IMR-90 (cell line): ENCODE results near the gene TEDC2. TPM values are rescaled to one million over a fixed set of nuclear protein-coding genes. Genes with fewer than 3 reads are reported as not detected.

Experiments used
- ATAC-seq: fragments of 200-7000 bp; cut with Tn5 transposase; 2 replicates; pipeline ENCODE4 v1.9.1; 2020; ENCODE audit warnings: low read depth, mild to moderate bottlenecking, moderate library complexity
- BruUV-seq: library from RNA; stranded (reverse); fragments of 400-500 nt; replicated peaks from 2 replicates; lab custom pipeline; 2021; lab: Mats Ljungman, UMichigan
- CTCF ChIA-PET: fragments of 300-600 bp; formaldehyde crosslinking; extraction: SDS; loops from one replicate; lab custom pipeline; 2021; ENCODE audit warnings: antibody characterized with exemption; lab: Yijun Ruan, JAX
- POLR2A ChIA-PET: fragments of 300-600 bp; sonication (Branson Sonifier 250); formaldehyde crosslinking; loops from one replicate; lab custom pipeline; 2022; ENCODE audit warnings: antibody characterized with exemption; ENCODE audit not compliant: unreplicated experiment; lab: Charles Lee
- DNase-seq: peaks from one replicate; pipeline ENCODE4 v3.0.0; 2013
- H2AFZ ChIP-seq: replicated peaks from 2 replicates; pipeline ENCODE3; 2013; ENCODE audit warnings: low read length, mild to moderate bottlenecking; ENCODE audit not compliant: poor library complexity
- H2AK5ac ChIP-seq: 2 replicates; pipeline ENCODE4 v1.6.1; 2013; ENCODE audit warnings: low read depth, low read length, inconsistent platforms
- H2AK9ac ChIP-seq: replicated peaks from 2 replicates; pipeline ENCODE3; 2013; ENCODE audit warnings: mild to moderate bottlenecking, low read depth, low read length, moderate library complexity; ENCODE audit not compliant: poor library complexity
- H2BK120ac ChIP-seq: 2 replicates; pipeline ENCODE4 v1.6.1; 2013; ENCODE audit warnings: low read depth, low read length, inconsistent platforms
- H2BK15ac ChIP-seq: 3 replicates; pipeline ENCODE4 v1.6.1; 2013; ENCODE audit warnings: low read depth, low read length, inconsistent platforms
- H2BK20ac ChIP-seq: 2 replicates; pipeline ENCODE4 v1.6.1; 2013; ENCODE audit warnings: low read depth, mild to moderate bottlenecking, inconsistent platforms, low read length, moderate library complexity
- H2BK5ac ChIP-seq: 2 replicates; pipeline ENCODE4 v1.6.1; 2013; ENCODE audit warnings: mild to moderate bottlenecking, low read depth, low read length, inconsistent platforms; ENCODE audit not compliant: poor library complexity, severe bottlenecking
- H3K14ac ChIP-seq: replicated peaks from 2 replicates; pipeline ENCODE4 v1.6.1; 2013; ENCODE audit warnings: low read depth, low read length, inconsistent platforms
- H3K18ac ChIP-seq: 2 replicates; pipeline ENCODE4 v1.6.1; 2013; ENCODE audit warnings: low read depth, low read length, control low read depth
- H3K23ac ChIP-seq: 2 replicates; pipeline ENCODE4 v1.6.1; 2013; ENCODE audit warnings: low read depth, low read length, inconsistent platforms
- H3K27ac ChIP-seq: 2 replicates; pipeline ENCODE4 v1.5.1; 2013; ENCODE audit warnings: mild to moderate bottlenecking, control low read depth, low read length; ENCODE audit not compliant: insufficient read depth
- H3K27me3 ChIP-seq: 2 replicates; pipeline ENCODE4 v1.6.1; 2013; ENCODE audit warnings: low read length; ENCODE audit not compliant: control insufficient read depth, insufficient read depth
- H3K36me3 ChIP-seq: 2 replicates; pipeline ENCODE4 v1.6.1; 2013; ENCODE audit warnings: low read length, mixed read lengths; ENCODE audit not compliant: control insufficient read depth, insufficient read depth
- H3K4ac ChIP-seq: 2 replicates; pipeline ENCODE4 v1.6.1; 2013; ENCODE audit warnings: low read depth, low read length, inconsistent platforms
- H3K4me1 ChIP-seq: 2 replicates; pipeline ENCODE4 v1.6.1; 2013; ENCODE audit warnings: low read length, mixed read lengths; ENCODE audit not compliant: control insufficient read depth, insufficient read depth
- H3K4me2 ChIP-seq: 2 replicates; pipeline ENCODE4 v1.6.1; 2013; ENCODE audit warnings: low read depth, mild to moderate bottlenecking, control low read depth, low read length, moderate library complexity
- H3K4me3 ChIP-seq: 2 replicates; pipeline ENCODE4 v1.5.1; 2013; ENCODE audit warnings: low read depth, mild to moderate bottlenecking, control low read depth, low read length, moderate library complexity; ENCODE audit not compliant: insufficient read depth
- H3K56ac ChIP-seq: 2 replicates; pipeline ENCODE4 v1.6.1; 2013; ENCODE audit warnings: low read length, inconsistent platforms; ENCODE audit not compliant: insufficient read depth; ENCODE audit errors: extremely low read depth
- H3K79me1 ChIP-seq, 2 experiments: 2 replicates each; pipeline ENCODE4 v1.6.1; 2013; ENCODE audit warnings: low read length in 2 of 2, inconsistent platforms in 1 of 2, low read depth in 1 of 2
- H3K9ac ChIP-seq: 2 replicates; pipeline ENCODE4 v1.6.1; 2013; ENCODE audit warnings: low read depth, low read length, control low read depth
- H3K9me1 ChIP-seq: 2 replicates; pipeline ENCODE4 v1.6.1; 2013; ENCODE audit warnings: low read length, inconsistent platforms; ENCODE audit not compliant: insufficient read depth
- H3K9me3 ChIP-seq: 2 replicates; pipeline ENCODE4 v1.6.1; 2013; ENCODE audit warnings: low read length; ENCODE audit not compliant: control insufficient read depth, insufficient read depth
- H4K20me1 ChIP-seq: 2 replicates; pipeline ENCODE4 v1.6.1; 2013; ENCODE audit warnings: low read length, inconsistent platforms; ENCODE audit not compliant: insufficient read depth
- H4K5ac ChIP-seq: 2 replicates; pipeline ENCODE4 v1.6.1; 2013; ENCODE audit warnings: mild to moderate bottlenecking, low read depth, low read length, control low read depth
- H4K8ac ChIP-seq, 2 experiments: 2 replicates each; pipeline ENCODE4 v1.6.1; 2013; ENCODE audit warnings: low read depth in 2 of 2, low read length in 2 of 2, control low read depth in 1 of 2, inconsistent platforms in 1 of 2
- H4K91ac ChIP-seq: 2 replicates; pipeline ENCODE4 v1.6.1; 2013; ENCODE audit warnings: low read depth, low read length, inconsistent platforms; ENCODE audit not compliant: insufficient read depth
- BHLHE40 ChIP-seq: fragments of 150-350 bp; IDR thresholded peaks from 2 replicates; pipeline ENCODE4 v1.6.1; 2016; ENCODE audit warnings: mild to moderate bottlenecking, low read depth, low read length
- CEBPB ChIP-seq: IDR thresholded peaks from 2 replicates; pipeline ENCODE4 v1.6.1; 2012; ENCODE audit warnings: low read depth, low read length, improper control_type of control experiment
- CHD1 ChIP-seq: IDR thresholded peaks from 2 replicates; pipeline ENCODE4 v1.6.1; 2012; ENCODE audit warnings: low read depth, low read length, improper control_type of control experiment
- ELK1 ChIP-seq: fragments of 150-350 bp; IDR thresholded peaks from 2 replicates; pipeline ENCODE4 v1.6.1; 2016; ENCODE audit warnings: low read depth, mild to moderate bottlenecking, low read length, moderate library complexity, borderline replicate concordance
- FOS ChIP-seq: fragments of 150-350 bp; IDR thresholded peaks from 2 replicates; pipeline ENCODE4 v1.6.1; 2016; ENCODE audit warnings: low read depth, low read length
- MAZ ChIP-seq: IDR thresholded peaks from 2 replicates; pipeline ENCODE4 v1.6.1; 2012; ENCODE audit warnings: low read depth, mild to moderate bottlenecking, low read length, improper control_type of control experiment, moderate library complexity, borderline replicate concordance
- MXI1 ChIP-seq: IDR thresholded peaks from 2 replicates; pipeline ENCODE4 v1.6.1; 2012; ENCODE audit warnings: low read depth, mild to moderate bottlenecking, low read length, moderate library complexity, borderline replicate concordance
- NFE2L2 ChIP-seq: fragments of 150-350 bp; IDR thresholded peaks from 2 replicates; pipeline ENCODE4 v1.6.1; 2016; ENCODE audit warnings: low read depth, mild to moderate bottlenecking, low read length
- POLR2A ChIP-seq: IDR thresholded peaks from 2 replicates; pipeline ENCODE4 v1.6.1; 2012; ENCODE audit warnings: mild to moderate bottlenecking, low read depth, low read length
- RAD21 ChIP-seq: IDR thresholded peaks from 2 replicates; pipeline ENCODE4 v1.6.1; 2012; ENCODE audit warnings: low read length, improper control_type of control experiment
- RCOR1 ChIP-seq: IDR thresholded peaks from 2 replicates; pipeline ENCODE4 v1.6.1; 2012; ENCODE audit warnings: mild to moderate bottlenecking, low read length, improper control_type of control experiment; ENCODE audit not compliant: insufficient replicate concordance
- SMC3 ChIP-seq: fragments of 150-350 bp; IDR thresholded peaks from 2 replicates; pipeline ENCODE4 v1.6.1; 2016; ENCODE audit warnings: low read depth, mild to moderate bottlenecking, antibody characterized with exemption, low read length, moderate library complexity
- WGBS, 2 experiments: methylation state at CpG; one replicate each; pipeline versions ENCODE4 v1.1.5 to v1.1.7; 2013; ENCODE audit warnings: missing lambda C conversion rate in 2 of 2; ENCODE audit not compliant: insufficient read length in 1 of 2; ENCODE audit errors: extremely low coverage in 2 of 2; 5-methylcytosine and 5-hydroxymethylcytosine counted together
- dilution Hi-C: fragments of 300-500 bp; cut with HindIII; formaldehyde crosslinking; loops from one replicate; pipeline ENCODE4 v1.14.3; 2018; ENCODE audit warnings: low sequenced_read_pairs; ENCODE audit not compliant: unreplicated experiment
- in situ Hi-C: fragments of 300-500 bp; cut with MboI; formaldehyde crosslinking; loops from 3 replicates; pipeline ENCODE4 v1.14.3; 2019; ENCODE audit warnings: low sequenced_read_pairs, inconsistent platforms, mixed read lengths
- intact Hi-C: fragments of 100-400 bp; cut with micrococcal nuclease; formaldehyde crosslinking; loops from 2 replicates; pipeline ENCODE4 v1.10.0; 2022
- polyA plus RNA-seq, 3 experiments: library from polyadenylated mRNA; depleted of rRNA; stranded (reverse); fragments of >200 nt; gene quantifications; 2 replicates each; pipeline ENCODE4 v1.2.3, GENCODE V29; 2012; ENCODE audit warnings: low replicate concordance in 1 of 3
- total RNA-seq: library from RNA; depleted of rRNA; stranded (reverse); fragments of >200 nt; gene quantifications from 2 replicates; pipeline ENCODE4 v1.2.3, GENCODE V29; 2012
- TF ChIP-seq, protein P1 (sequence below): fragments of 150-350 bp; IDR thresholded peaks from 2 replicates; pipeline ENCODE4 v1.6.1; 2017; ENCODE audit warnings: mild to moderate bottlenecking, antibody characterized with exemption, low read length, low read depth
- TF ChIP-seq, protein P2 (sequence below): conservative IDR thresholded peaks from 2 replicates; pipeline ENCODE4 v1.5.1; 2012; ENCODE audit warnings: mild to moderate bottlenecking, low read depth, low read length, improper control_type of control experiment

The TEDC2 gene
- total and polyA plus RNA-seq, 2 of the 4 experiments (the other 2 are of a cell fraction), result 3.6 to 7.3 TPM

DNA sequence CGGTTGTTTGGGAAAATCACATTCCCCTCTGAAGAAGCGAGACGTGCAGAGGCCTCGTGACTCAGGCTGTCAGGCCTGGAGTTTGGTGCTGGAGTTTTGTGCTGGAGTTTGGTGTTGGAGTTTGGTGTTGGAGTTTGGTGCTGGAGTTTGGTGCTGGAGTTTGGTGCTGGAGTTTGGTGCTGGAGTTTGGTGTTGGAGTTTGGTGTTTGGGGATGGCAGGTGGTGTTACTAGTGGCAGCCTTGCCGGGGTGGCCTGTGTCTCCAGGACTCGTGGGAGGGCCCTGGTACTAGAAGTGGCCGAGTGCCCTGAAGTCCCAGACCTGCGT is 27.6 kb downstream of the TEDC2 start:
- peak overlapping the region; percentile 35 for H2AK9ac ChIP-seq
- peaks cover 24% of the 10 kb centered on the region for H3K4me1 ChIP-seq
- H4K91ac ChIP-seq, result no peak overlapping the region
- H4K8ac ChIP-seq, result peak overlapping the region in 1 of 2 experiments; percentile 69; a peak in 1 of 4 replicates
- no peak overlapping the region for H2BK120ac ChIP-seq
- ChIA-PET POLR2A (no interaction called here), CTCF (no interaction called here)
- H2AK5ac ChIP-seq, result no peak overlapping the region
- no peak overlapping the region for H2BK5ac ChIP-seq
- no peak overlapping the region; the same call in 1 of the 2 replicates for H4K5ac ChIP-seq
- dilution Hi-C loops (no loop called here), intact Hi-C loops (no loop called here), in situ Hi-C loops (no loop called here)
- no peak overlapping the region for H3K4ac ChIP-seq
- peak overlapping the region; percentile 39; the same call in 1 of the 2 replicates for H3K9ac ChIP-seq
- H3K9me1 ChIP-seq, result peaks cover 7% of the 10 kb centered on the region; the same call in 1 of the 2 replicates
- peaks cover 2% of the 10 kb centered on the region; the same call in 1 of the 2 replicates for H3K36me3 ChIP-seq
- DNase-seq, result peak; percentile 11
- H3K14ac ChIP-seq, result no peak overlapping the region
- H3K23ac ChIP-seq, result no peak overlapping the region; the same call in 1 of the 2 replicates
- H3K27ac ChIP-seq, result no peak overlapping the region
- 75% methylated on average over 7 of the region's 8 CpGs; no CpG with 5 or more reads in 1 of the 2 experiments for WGBS, 2 experiments
- no peak overlapping the region for H3K56ac ChIP-seq
- no peaks in the 10 kb centered on the region for H3K27me3 ChIP-seq
- no peak overlapping the region for H2AFZ ChIP-seq
- no peaks in the 10 kb centered on the region for H3K9me3 ChIP-seq
- H2BK15ac ChIP-seq, result no peak overlapping the region
- no peak overlapping the region for H2BK20ac ChIP-seq
- H3K4me2 ChIP-seq, result peak overlapping the region; percentile 14; the same call in 1 of the 2 replicates
- H4K20me1 ChIP-seq, result peaks cover 21% of the 10 kb centered on the region
- no TSS peak for BruUV-seq
- peak; percentile 21 for ATAC-seq
- no peak overlapping the region for H3K18ac ChIP-seq
- peaks cover 31 to 72% of the 10 kb centered on the region in 2 experiments for H3K79me1 ChIP-seq
- no peak overlapping the region for H3K4me3 ChIP-seq
- TF ChIP-seq SMC3, result no peak
- TF ChIP-seq RAD21, result no peak
- TF ChIP-seq POLR2A, result no peak
- TF ChIP-seq MAZ, result no peak
- no peak for TF ChIP-seq NFE2L2
- TF ChIP-seq, protein P1, sequence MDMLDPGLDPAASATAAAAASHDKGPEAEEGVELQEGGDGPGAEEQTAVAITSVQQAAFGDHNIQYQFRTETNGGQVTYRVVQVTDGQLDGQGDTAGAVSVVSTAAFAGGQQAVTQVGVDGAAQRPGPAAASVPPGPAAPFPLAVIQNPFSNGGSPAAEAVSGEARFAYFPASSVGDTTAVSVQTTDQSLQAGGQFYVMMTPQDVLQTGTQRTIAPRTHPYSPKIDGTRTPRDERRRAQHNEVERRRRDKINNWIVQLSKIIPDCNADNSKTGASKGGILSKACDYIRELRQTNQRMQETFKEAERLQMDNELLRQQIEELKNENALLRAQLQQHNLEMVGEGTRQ, result no peak
- no peak for TF ChIP-seq FOS
- TF ChIP-seq ELK1, result no peak
- no peak for TF ChIP-seq CHD1
- no peak for TF ChIP-seq CEBPB
- no peak for TF ChIP-seq BHLHE40
- TF ChIP-seq, protein P2, sequence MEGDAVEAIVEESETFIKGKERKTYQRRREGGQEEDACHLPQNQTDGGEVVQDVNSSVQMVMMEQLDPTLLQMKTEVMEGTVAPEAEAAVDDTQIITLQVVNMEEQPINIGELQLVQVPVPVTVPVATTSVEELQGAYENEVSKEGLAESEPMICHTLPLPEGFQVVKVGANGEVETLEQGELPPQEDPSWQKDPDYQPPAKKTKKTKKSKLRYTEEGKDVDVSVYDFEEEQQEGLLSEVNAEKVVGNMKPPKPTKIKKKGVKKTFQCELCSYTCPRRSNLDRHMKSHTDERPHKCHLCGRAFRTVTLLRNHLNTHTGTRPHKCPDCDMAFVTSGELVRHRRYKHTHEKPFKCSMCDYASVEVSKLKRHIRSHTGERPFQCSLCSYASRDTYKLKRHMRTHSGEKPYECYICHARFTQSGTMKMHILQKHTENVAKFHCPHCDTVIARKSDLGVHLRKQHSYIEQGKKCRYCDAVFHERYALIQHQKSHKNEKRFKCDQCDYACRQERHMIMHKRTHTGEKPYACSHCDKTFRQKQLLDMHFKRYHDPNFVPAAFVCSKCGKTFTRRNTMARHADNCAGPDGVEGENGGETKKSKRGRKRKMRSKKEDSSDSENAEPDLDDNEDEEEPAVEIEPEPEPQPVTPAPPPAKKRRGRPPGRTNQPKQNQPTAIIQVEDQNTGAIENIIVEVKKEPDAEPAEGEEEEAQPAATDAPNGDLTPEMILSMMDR, result no peak
- TF ChIP-seq MXI1, result no peak
- TF ChIP-seq RCOR1, result no peak
